ENCODE measurements around the gene FXYD6.

The FXYD6 gene

DNA sequence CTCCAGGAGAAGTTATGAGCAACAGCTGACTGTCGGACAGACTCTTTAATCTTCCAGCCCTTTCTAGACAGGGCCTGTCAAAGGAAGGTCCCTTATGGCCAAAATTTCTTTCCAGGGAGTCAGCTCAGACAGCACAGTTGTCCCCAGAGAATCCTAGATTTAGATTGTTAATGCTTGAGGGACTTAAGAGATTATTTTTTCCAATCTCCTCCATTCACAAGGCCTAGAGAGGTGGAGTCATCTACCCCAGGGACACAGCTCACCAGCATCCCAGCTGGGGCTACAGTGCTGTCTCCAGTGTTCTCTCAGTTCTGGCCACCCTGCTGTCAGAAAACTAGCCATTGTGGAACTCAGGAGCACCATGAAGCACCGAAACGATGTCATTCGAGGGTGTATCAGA, 87.2 kb downstream of the FXYD6 start:
- DNase-seq, result no peak
